NCI-H2196 (cell line): Measurements from ENCODE around the gene SMG5.
A peak's percentile ranks its signal among the peaks of the same experiment; 100 is the strongest.

ENCODE experiments used
- DNase-seq: peaks from one replicate; lab custom pipeline; 2025; ENCODE audit not compliant: unreplicated experiment; lab: John Stamatoyannopoulos, UW

Gene SMG5

GRCh38 chr1:156246241-156246780 lies 36.3 kb downstream of the SMG5 start:
- DNase-seq = no peak

- DNase-seq = peak; percentile 36
Measured at GRCh38 chr1:156245451-156246232, 37.0 kb downstream of the SMG5 start.

DNA sequence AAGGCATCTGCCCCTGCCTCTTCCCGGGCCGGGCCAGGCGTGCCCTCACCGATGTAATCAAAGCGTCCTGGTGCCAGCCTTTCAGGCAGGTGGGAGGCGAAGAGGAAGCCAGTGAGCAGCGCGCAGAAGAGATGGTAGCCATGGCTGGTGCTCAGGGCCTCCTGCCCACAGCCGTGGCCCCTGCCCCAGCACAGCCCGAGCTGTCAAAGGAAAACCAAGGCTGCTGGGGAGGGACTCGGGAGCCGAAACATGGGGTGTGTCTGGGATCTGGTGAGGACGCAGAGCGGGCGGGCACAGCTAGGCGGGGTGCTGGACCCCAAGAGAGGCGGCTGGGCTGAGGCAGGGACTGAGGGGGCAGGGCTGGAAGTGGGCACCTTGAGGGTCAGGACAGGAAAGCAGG lies 37.9 kb downstream of the SMG5 start:
- no peak for DNase-seq

DNA sequence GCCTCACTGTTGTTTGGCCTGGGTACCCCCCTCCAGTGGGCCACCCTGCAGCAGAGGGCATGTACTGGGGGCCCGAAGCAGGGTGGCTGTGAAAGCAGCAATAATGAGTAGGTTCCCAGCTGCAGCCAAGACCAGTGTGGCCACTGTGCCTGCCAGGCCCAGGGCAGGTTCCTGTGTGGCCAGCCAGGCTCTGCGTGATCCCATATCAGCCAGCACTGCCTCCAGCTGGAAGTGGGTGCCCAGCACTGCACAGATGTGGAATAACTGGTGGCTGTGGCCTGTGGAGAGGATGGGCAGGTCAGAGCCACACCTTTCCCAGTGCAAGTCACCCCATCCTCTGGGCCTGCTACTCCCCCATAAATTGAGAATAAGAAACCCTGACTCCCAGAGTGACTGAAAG lies 38.5 kb downstream of the SMG5 start:
- DNase-seq = no peak

- DNase-seq = no peak
Measured at GRCh38 chr1:156242738-156243137, 39.9 kb downstream of the SMG5 start.

DNA sequence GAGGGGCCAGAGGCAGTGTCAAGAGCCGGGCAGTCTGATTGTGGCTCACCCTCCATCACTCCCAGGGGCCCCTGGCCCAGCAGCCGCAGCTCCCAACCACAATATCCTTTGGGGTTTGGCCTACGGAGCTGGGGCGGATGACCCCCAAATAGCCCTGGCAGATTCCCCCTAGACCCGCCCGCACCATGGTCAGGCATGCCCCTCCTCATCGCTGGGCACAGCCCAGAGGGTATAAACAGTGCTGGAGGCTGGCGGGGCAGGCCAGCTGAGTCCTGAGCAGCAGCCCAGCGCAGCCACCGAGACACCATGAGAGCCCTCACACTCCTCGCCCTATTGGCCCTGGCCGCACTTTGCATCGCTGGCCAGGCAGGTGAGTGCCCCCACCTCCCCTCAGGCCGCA lies 40.7 kb downstream of the SMG5 start, which contains the start of gene BGLAP:
TSS of gene BGLAP (plus strand) at position 259 of the 400 bp plus-strand sequence. CDS start at position 307, 48 bp downstream.
- DNase-seq = no peak

DNA sequence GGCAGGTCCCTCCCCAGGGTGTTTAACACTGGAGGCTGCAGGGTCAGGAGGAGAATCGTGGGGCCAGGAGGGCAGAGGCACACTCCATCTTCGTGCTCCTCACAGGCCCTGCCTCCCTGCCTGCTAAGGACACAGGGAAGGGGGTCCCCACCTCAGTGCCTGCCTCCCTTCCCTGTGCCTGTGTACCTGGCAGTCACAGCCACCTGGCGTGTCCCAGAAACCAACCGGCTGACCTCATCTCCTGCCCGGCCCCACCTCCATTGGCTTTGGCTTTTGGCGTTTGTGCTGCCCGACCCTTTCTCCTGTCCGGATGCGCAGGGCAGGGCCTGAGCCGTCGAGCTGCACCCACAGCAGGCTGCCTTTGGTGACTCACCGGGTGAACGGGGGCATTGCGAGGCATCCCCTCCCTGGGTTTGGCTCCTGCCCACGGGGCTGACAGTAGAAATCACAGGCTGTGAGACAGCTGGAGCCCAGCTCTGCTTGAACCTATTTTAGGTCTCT lies 41.3 kb downstream of the SMG5 start:
- no peak for DNase-seq

GRCh38 chr1:156238248-156238647 lies 44.4 kb downstream of the SMG5 start:
- no peak for DNase-seq

DNA sequence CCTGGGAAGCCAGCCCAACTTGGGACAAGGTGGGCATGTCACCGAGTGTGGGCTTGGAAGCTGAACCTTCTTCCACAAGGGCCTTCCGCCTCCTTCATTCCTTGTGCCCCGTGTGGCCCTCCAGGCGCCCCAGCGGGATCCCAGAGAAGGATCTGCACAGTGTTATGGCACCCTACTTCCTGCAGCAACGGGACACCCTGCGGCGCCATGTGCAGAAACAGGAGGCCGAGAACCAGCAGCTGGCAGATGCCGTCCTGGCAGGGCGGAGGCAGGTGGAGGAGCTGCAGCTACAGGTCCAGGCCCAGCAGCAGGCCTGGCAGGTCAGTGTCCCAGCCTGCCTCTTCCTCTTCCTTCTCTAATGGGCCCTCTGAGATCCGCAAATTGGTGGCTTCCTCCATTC lies 46.5 kb downstream of the SMG5 start:
- no peak for DNase-seq

- no peak for DNase-seq
Measured at GRCh38 chr1:156233426-156234127, 49.0 kb downstream of the SMG5 start.

GRCh38 chr1:156232201-156232894 lies 50.3 kb downstream of the SMG5 start:
- no peak for DNase-seq

DNA sequence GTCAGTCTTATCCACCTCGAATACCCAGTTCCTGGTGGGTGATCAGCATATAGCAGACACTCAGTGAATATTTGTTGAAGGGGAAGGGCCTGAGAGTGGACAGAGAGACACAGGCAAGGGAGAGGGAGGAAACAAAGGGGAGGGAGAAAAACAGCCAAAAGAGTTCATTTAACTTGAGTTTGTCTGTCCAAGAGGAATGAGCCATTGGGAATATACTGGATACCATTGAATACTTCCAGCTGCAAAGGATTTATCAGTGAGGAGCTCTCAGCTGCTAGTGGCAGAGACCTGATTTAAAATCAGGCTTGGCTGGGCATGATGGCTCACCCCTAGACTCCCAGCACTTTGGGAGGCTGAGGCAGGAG lies 52.2 kb downstream of the SMG5 start:
- DNase-seq = no peak

- no peak for DNase-seq
Measured at GRCh38 chr1:156229809-156230472, 52.7 kb downstream of the SMG5 start.

DNA sequence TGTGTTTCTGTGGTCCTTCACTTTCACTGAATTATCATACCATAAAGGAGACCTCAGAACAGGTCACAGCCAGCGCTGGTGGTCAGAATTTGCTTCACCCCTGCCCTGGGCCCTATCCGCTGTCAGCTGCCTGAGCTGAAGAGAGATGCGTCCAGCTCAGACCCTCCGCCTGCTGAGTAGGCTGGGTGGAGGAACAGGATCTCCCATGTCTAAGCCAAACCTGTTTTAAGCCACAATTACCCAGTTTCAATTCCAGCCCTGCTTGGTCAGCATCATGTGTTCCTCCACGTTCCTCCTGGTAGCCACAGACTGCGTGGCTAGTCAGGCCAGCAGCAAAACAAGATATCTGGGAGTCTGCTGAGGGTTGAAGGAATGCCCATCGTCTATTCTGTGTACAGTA lies 54.1 kb downstream of the SMG5 start:
- DNase-seq = no peak

GRCh38 chr1:156226782-156227181 lies 55.8 kb downstream of the SMG5 start:
- no peak for DNase-seq

- no peak for DNase-seq
Measured at GRCh38 chr1:156226116-156226538, 56.5 kb downstream of the SMG5 start.

DNA sequence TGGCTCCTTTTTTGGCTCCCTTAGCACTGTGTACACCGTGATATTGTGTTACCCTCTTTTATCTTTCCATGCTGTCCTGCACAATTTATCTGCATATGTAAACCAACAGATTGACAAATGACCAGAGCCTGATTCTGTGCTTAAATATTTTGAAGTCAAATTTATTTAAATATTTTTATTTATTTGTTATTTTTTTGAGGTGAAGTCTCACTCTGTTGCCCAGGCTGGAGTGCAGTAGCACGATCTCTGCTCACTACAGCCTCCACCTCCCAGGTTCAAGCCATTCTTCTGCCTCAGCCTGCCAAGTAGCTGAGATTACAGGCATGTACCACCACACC lies 57.0 kb downstream of the SMG5 start:
- DNase-seq = no peak

- no peak for DNase-seq
Measured at GRCh38 chr1:156221986-156222692, 60.5 kb downstream of the SMG5 start.

- DNase-seq = no peak
Measured at GRCh38 chr1:156220226-156220625, 62.4 kb downstream of the SMG5 start.

- peak; percentile 23 for DNase-seq
Measured at GRCh38 chr1:156217871-156218270, 64.8 kb downstream of the SMG5 start.
